ENCODE measurements around the gene RAPGEF2. TPM values are rescaled to one million over a fixed set of nuclear protein-coding genes. Genes with fewer than 3 reads are reported as not detected.

The RAPGEF2 gene
- total RNA-seq, 1 donor from 2014 or later, result 46.7 TPM

DNA sequence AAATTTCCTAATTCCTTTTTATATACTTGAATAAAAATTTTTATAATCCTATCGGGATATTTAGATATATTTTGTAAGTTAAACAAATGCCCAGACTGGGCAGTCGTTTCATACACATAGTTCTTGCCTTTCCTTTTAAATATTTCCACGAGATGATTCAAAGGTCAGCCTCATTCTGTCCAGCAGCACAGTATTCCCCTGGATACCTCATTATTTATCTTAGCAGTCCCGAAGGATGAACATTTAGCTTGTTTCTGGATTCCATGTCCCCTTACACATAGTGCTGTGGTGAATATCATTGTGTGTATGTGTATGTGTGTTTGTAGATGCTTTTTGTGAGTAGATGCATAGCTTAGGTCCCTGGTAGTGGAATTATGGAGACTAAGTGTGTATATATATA lies 38.3 kb downstream of the RAPGEF2 start:
- Mint-ChIP-seq H3K9me3 (no peaks in the 10 kb centered on the region), H3K4me3 (no peak overlapping the region), H3K4me1 (peaks cover 35% of the 10 kb centered on the region), H3K36me3 (no peaks in the 10 kb centered on the region), H3K27ac (peak overlapping the region; percentile 48), H3K27me3 (ENCODE audit: low read depth) (no peaks in the 10 kb centered on the region)
- TF ChIP-seq, protein P1, sequence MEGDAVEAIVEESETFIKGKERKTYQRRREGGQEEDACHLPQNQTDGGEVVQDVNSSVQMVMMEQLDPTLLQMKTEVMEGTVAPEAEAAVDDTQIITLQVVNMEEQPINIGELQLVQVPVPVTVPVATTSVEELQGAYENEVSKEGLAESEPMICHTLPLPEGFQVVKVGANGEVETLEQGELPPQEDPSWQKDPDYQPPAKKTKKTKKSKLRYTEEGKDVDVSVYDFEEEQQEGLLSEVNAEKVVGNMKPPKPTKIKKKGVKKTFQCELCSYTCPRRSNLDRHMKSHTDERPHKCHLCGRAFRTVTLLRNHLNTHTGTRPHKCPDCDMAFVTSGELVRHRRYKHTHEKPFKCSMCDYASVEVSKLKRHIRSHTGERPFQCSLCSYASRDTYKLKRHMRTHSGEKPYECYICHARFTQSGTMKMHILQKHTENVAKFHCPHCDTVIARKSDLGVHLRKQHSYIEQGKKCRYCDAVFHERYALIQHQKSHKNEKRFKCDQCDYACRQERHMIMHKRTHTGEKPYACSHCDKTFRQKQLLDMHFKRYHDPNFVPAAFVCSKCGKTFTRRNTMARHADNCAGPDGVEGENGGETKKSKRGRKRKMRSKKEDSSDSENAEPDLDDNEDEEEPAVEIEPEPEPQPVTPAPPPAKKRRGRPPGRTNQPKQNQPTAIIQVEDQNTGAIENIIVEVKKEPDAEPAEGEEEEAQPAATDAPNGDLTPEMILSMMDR (IDR thresholded peaks at IDR 0.05; ENCODE audit: unreplicated experiment), result no peak
- no peak for DNase-seq (ENCODE audit: low spot score in 2 of 2, unreplicated experiment in 2 of 2)

DNA sequence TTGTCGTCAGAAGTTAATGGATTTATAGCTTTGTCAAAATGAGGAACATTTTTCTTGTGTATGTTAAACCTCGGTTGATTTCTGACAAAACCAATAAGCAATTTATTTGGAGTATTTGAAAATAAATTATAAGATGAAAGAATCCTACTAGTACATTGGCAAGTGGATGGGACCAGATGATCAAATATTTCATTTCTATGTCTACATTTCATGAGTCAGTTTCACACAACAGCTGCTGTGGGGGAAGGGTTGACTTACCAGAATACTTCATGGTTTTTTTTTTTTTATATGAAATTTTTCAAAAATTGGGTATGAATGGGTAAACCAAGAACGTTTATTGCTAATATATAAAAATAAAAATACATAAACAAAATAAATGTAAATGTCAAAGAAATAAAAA lies 39.4 kb downstream of the RAPGEF2 start:
- no peaks in the 10 kb centered on the region for H3K27me3 Mint-ChIP-seq (ENCODE audit: low read depth)
- no peaks in the 10 kb centered on the region for H3K9me3 Mint-ChIP-seq
- peaks cover 34% of the 10 kb centered on the region for H3K4me1 Mint-ChIP-seq
- H3K27ac Mint-ChIP-seq, result no peak overlapping the region
- no peaks in the 10 kb centered on the region for H3K36me3 Mint-ChIP-seq
- H3K4me3 Mint-ChIP-seq, result no peak overlapping the region
- DNase-seq (ENCODE audit: low spot score in 2 of 2, unreplicated experiment in 2 of 2), result no peak
- TF ChIP-seq, protein P1 (IDR thresholded peaks at IDR 0.05; ENCODE audit: unreplicated experiment), result no peak

DNA sequence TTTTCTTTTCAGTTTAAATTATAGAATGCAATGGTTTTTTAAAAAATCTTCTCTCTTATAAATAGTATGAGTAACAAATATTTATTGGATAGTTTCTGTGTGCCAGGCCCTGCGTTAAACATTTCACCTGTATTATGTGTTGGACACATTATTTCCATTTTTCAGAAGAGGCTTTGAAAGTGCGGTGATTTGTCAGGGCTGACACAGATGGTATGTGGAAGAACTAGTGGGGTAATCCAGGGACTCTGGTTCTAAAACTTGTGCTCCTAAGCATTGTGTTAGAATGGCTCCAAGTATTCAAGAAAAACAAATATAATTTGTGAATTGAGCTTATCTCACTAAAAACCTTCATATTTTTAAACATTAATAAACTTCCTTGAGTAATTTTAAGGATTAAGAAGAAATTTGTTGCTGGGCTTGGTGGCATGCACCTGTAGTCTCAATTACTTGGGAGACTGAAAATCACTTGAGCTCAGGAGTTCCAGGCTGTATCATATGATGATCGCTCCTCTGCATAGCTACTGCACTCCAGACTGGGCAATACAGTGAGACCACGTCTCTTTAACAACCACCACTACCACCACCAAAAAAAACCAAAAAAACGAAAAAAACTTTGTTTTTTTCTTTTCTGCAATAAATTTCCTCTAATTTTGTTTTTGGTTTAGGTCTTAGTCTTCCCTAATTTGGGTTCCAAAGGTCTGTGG lies 40.0 kb downstream of the RAPGEF2 start:
- H3K27ac Mint-ChIP-seq, result no peak overlapping the region
- H3K36me3 Mint-ChIP-seq, result no peaks in the 10 kb centered on the region
- no peak overlapping the region for H3K4me3 Mint-ChIP-seq
- TF ChIP-seq, protein P1 (IDR thresholded peaks at IDR 0.05; ENCODE audit: unreplicated experiment), result no peak
- no peaks in the 10 kb centered on the region for H3K27me3 Mint-ChIP-seq (ENCODE audit: low read depth)
- no peaks in the 10 kb centered on the region for H3K9me3 Mint-ChIP-seq
- peaks cover 32% of the 10 kb centered on the region for H3K4me1 Mint-ChIP-seq
- DNase-seq (ENCODE audit: low spot score in 2 of 2, unreplicated experiment in 2 of 2), result no peak

GRCh38 chr4:159143687-159144086 lies 40.8 kb downstream of the RAPGEF2 start:
- Mint-ChIP-seq H3K4me1 (peaks cover 32% of the 10 kb centered on the region), H3K4me3 (no peak overlapping the region), H3K27ac (peak overlapping the region; percentile 44), H3K36me3 (no peaks in the 10 kb centered on the region), H3K27me3 (ENCODE audit: low read depth) (no peaks in the 10 kb centered on the region), H3K9me3 (no peaks in the 10 kb centered on the region)
- DNase-seq (ENCODE audit: low spot score in 2 of 2, unreplicated experiment in 2 of 2), result no peak
- TF ChIP-seq, protein P1 (IDR thresholded peaks at IDR 0.05; ENCODE audit: unreplicated experiment), result no peak

GRCh38 chr4:159144112-159144694 lies 41.3 kb downstream of the RAPGEF2 start:
- no peaks in the 10 kb centered on the region for H3K9me3 Mint-ChIP-seq
- no peak for DNase-seq (ENCODE audit: low spot score in 2 of 2, unreplicated experiment in 2 of 2)
- TF ChIP-seq, protein P1 (IDR thresholded peaks at IDR 0.05; ENCODE audit: unreplicated experiment), result no peak
- H3K27me3 Mint-ChIP-seq (ENCODE audit: low read depth), result no peaks in the 10 kb centered on the region
- H3K27ac Mint-ChIP-seq, result no peak overlapping the region
- no peaks in the 10 kb centered on the region for H3K36me3 Mint-ChIP-seq
- H3K4me3 Mint-ChIP-seq, result no peak overlapping the region
- peaks cover 32% of the 10 kb centered on the region for H3K4me1 Mint-ChIP-seq

Measured in mesothelial cell of epicardium (in vitro differentiated cells).